GM12891 (cell line): ENCODE results near the gene ZCWPW2.
A peak's percentile ranks its signal among the peaks of the same experiment; 100 is the strongest.

Experiments
- DNase-seq: peaks from one replicate; pipeline ENCODE4 v3.0.0; 2011; ENCODE audit warnings: low spot score; ENCODE audit not compliant: insufficient read length
- FAIRE-seq: peaks from 2 replicates; lab custom pipeline; 2011; peaks lifted over from hg19 to GRCh38; lab: Jason Lieb, UNC
- PAX5 ChIP-seq: IDR thresholded peaks from 2 replicates; pipeline ENCODE4 v1.6.1; 2011; ENCODE audit warnings: low read length, moderate library complexity, mild to moderate bottlenecking; ENCODE audit not compliant: insufficient read depth, severe bottlenecking
- POLR2A ChIP-seq: IDR thresholded peaks from 2 replicates; pipeline ENCODE4 v1.6.1; 2011; ENCODE audit warnings: low read depth, low read length, control low read depth
- POLR2AphosphoS5 ChIP-seq: IDR thresholded peaks from 2 replicates; pipeline ENCODE4 v1.6.1; 2011; ENCODE audit warnings: low read depth, low read length, control low read depth
- POU2F2 ChIP-seq: IDR thresholded peaks from 2 replicates; pipeline ENCODE4 v1.6.1; 2011; ENCODE audit warnings: low read depth, mild to moderate bottlenecking, control low read depth, low read length, moderate library complexity
- SPI1 ChIP-seq: IDR thresholded peaks from 2 replicates; pipeline ENCODE4 v1.6.1; 2011; ENCODE audit warnings: low read depth, low read length, control low read depth
- TAF1 ChIP-seq: IDR thresholded peaks from 2 replicates; pipeline ENCODE4 v1.6.1; 2011; ENCODE audit warnings: low read depth, low read length, control low read depth

Gene ZCWPW2

GRCh38 chr3:28564211-28564610, 215.7 kb downstream of the ZCWPW2 start:
- no peak for TF ChIP-seq POU2F2
- no peak for TF ChIP-seq POLR2A
- no peak for TF ChIP-seq PAX5
- TF ChIP-seq TAF1: no peak
- TF ChIP-seq POLR2AphosphoS5: no peak
- no peak for TF ChIP-seq SPI1
- DNase-seq (no peak), FAIRE-seq (no peak)

DNA sequence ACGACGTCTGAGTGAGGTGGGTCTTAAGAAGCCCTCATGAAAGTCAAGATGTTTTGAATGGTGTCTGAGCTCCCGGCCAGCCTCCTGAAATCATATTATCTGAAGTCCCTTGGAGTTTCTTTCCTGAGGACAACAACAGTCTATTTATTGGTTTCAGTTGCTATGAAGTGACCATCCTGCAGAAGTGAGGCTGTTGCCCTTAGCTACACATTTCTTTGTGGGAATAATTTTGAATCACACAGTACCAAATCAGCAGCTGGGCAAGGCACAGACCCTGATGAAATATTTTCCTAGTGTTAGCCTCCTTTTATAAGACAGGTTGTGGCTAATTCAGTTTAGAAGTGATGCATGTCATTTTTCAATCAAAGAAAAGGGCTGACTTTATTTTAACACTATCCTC, 220.8 kb downstream of the ZCWPW2 start:
- no peak for FAIRE-seq
- no peak for TF ChIP-seq PAX5
- TF ChIP-seq TAF1: no peak
- no peak for TF ChIP-seq SPI1

DNA sequence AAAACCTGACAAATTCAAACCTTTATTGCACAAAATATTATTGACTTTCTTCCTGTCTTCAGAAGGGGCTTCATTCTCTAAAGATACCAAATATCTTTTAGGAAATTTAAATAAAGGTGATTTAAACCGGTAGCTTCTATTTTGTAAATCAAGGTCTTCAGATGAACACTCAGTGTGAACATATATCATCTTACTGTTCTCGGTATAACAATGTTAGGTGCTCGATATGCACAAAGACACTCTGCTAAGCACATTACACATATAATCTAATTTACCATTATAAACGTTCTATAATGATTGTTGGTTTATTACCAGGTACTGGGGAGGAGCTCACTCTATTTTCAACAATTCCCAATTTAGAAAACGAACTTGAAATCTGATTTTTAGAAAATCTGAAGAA, 225.5 kb downstream of the ZCWPW2 start:
- DNase-seq (no peak), FAIRE-seq (no peak)
- TF ChIP-seq POLR2AphosphoS5: no peak
- no peak for TF ChIP-seq SPI1

More for the DNA sequence above, 220.8 kb downstream of the ZCWPW2 start:
- DNase-seq: no peak

GRCh38 chr3:28575100-28575745, 226.7 kb downstream of the ZCWPW2 start:
- FAIRE-seq: no peak
- no peak for TF ChIP-seq POU2F2
- TF ChIP-seq TAF1: no peak
- TF ChIP-seq POLR2A: no peak
- no peak for TF ChIP-seq POLR2AphosphoS5
- TF ChIP-seq PAX5: no peak
- no peak for TF ChIP-seq SPI1
- peak; percentile 4 for DNase-seq
